CD4-positive, alpha-beta T cell treated with Interleukin-17A for 4 hours (primary cell): Measurements from ENCODE around the gene ACAD9.

ENCODE experiments used
- DNase-seq: peaks from one replicate; pipeline ENCODE4 v3.0.0-alpha.2; 2020; ENCODE audit warnings: mixed read lengths

Gene ACAD9

GRCh38 chr3:128942161-128942952, 62.9 kb downstream of the ACAD9 start:
- no peak for DNase-seq

GRCh38 chr3:128945041-128945877, 65.8 kb downstream of the ACAD9 start:
- DNase-seq = no peak

GRCh38 chr3:128945878-128946175, 66.4 kb downstream of the ACAD9 start:
- no peak for DNase-seq

GRCh38 chr3:128946411-128946810, 67.0 kb downstream of the ACAD9 start:
- no peak for DNase-seq

- DNase-seq = no peak
These were observed 69.7 kb downstream of the ACAD9 start for GRCh38 chr3:128949158-128949557.

- peak; percentile 35 for DNase-seq
These were observed 71.0 kb downstream of the ACAD9 start for GRCh38 chr3:128950223-128950938.

- DNase-seq = no peak
These were observed 77.0 kb downstream of the ACAD9 start for GRCh38 chr3:128956440-128956839.
